HG02870 (cell line): Measurements from ENCODE around the gene DLX2.
A peak's percentile ranks its signal among the peaks of the same experiment; 100 is the strongest.

Experiments used
- ATAC-seq: cut with Tn5 transposase; IDR thresholded peaks from one replicate; pipeline ENCODE4 v1.9.1; 2021; ENCODE audit warnings: mild to moderate bottlenecking, moderate library complexity; ENCODE audit not compliant: unreplicated experiment

The DLX2 gene

GRCh38 chr2:172094294-172095145, 8.2 kb downstream of the DLX2 start:
- no peak for ATAC-seq

- ATAC-seq, result no peak
These were observed 9.0 kb downstream of the DLX2 start for GRCh38 chr2:172093416-172094293.

- no peak for ATAC-seq
These were observed 9.8 kb downstream of the DLX2 start for GRCh38 chr2:172092716-172093415.

GRCh38 chr2:172091761-172092566, 10.7 kb downstream of the DLX2 start:
- ATAC-seq, result no peak

GRCh38 chr2:172091000-172091641, 11.6 kb downstream of the DLX2 start:
- ATAC-seq, result no peak

GRCh38 chr2:172090044-172090961, 12.4 kb downstream of the DLX2 start:
- ATAC-seq, result no peak

GRCh38 chr2:172089633-172090032, 13.1 kb downstream of the DLX2 start:
- ATAC-seq, result no peak

GRCh38 chr2:172089005-172089504, 13.6 kb downstream of the DLX2 start:
- ATAC-seq, result no peak

GRCh38 chr2:172088245-172089004, 14.3 kb downstream of the DLX2 start:
- ATAC-seq, result no peak

- no peak for ATAC-seq
These were observed 14.9 kb downstream of the DLX2 start for GRCh38 chr2:172087780-172088244.

- no peak for ATAC-seq
These were observed 15.4 kb downstream of the DLX2 start for GRCh38 chr2:172087207-172087779.

GRCh38 chr2:172086241-172087206, 16.2 kb downstream of the DLX2 start:
- no peak for ATAC-seq

GRCh38 chr2:172085460-172086159, 17.1 kb downstream of the DLX2 start, which contains the start of gene DLX1:
TSS of gene DLX1 (plus strand) at chr2:172085507. CDS start at chr2:172085678, 171 bp downstream.
- ATAC-seq, result peak; percentile 13

- ATAC-seq, result peak; percentile 83
These were observed 17.8 kb downstream of the DLX2 start for GRCh38 chr2:172084645-172085459.

GRCh38 chr2:172084395-172084644, 18.4 kb downstream of the DLX2 start:
- no peak for ATAC-seq
